HG03135 (cell line): ENCODE results near the gene DNAJC24.

ENCODE experiments used
- ATAC-seq: cut with Tn5 transposase; IDR thresholded peaks from one replicate; pipeline ENCODE4 v1.9.1; 2021; ENCODE audit warnings: mild to moderate bottlenecking, moderate library complexity; ENCODE audit not compliant: unreplicated experiment

Gene DNAJC24

GRCh38 chr11:31414338-31414737 lies 44.7 kb downstream of the DNAJC24 start:
- ATAC-seq, result no peak

GRCh38 chr11:31415435-31415834 lies 45.8 kb downstream of the DNAJC24 start:
- ATAC-seq, result no peak

GRCh38 chr11:31417357-31417756 lies 47.7 kb downstream of the DNAJC24 start:
- ATAC-seq, result no peak

GRCh38 chr11:31417816-31418215 lies 48.2 kb downstream of the DNAJC24 start:
- ATAC-seq, result no peak

- ATAC-seq, result no peak
Observed at GRCh38 chr11:31419138-31419537, 49.5 kb downstream of the DNAJC24 start.

GRCh38 chr11:31419669-31420068 lies 50.0 kb downstream of the DNAJC24 start:
- ATAC-seq, result no peak

- no peak for ATAC-seq
Observed at GRCh38 chr11:31421820-31422219, 52.2 kb downstream of the DNAJC24 start.

GRCh38 chr11:31422703-31423102 lies 53.0 kb downstream of the DNAJC24 start:
- no peak for ATAC-seq

GRCh38 chr11:31424652-31425051 lies 55.0 kb downstream of the DNAJC24 start:
- ATAC-seq, result no peak

- no peak for ATAC-seq
Observed at GRCh38 chr11:31433851-31434250, 64.2 kb downstream of the DNAJC24 start.

GRCh38 chr11:31437742-31438435 lies 68.2 kb downstream of the DNAJC24 start:
- no peak for ATAC-seq

GRCh38 chr11:31441296-31441695 lies 71.6 kb downstream of the DNAJC24 start:
- ATAC-seq, result no peak

- ATAC-seq, result no peak
Observed at GRCh38 chr11:31442086-31442485, 72.4 kb downstream of the DNAJC24 start.

GRCh38 chr11:31443802-31444201 lies 74.1 kb downstream of the DNAJC24 start:
- no peak for ATAC-seq

GRCh38 chr11:31445621-31446020 lies 76.0 kb downstream of the DNAJC24 start:
- ATAC-seq, result no peak

GRCh38 chr11:31449040-31449439 lies 79.4 kb downstream of the DNAJC24 start:
- no peak for ATAC-seq

- no peak for ATAC-seq
Observed at GRCh38 chr11:31450841-31451240, 81.2 kb downstream of the DNAJC24 start.

GRCh38 chr11:31455177-31455576 lies 85.5 kb downstream of the DNAJC24 start:
- ATAC-seq, result no peak

- ATAC-seq, result no peak
Observed at GRCh38 chr11:31464436-31464835, 94.8 kb downstream of the DNAJC24 start.

GRCh38 chr11:31474083-31474482 lies 104.4 kb downstream of the DNAJC24 start:
- no peak for ATAC-seq

GRCh38 chr11:31477528-31478222 lies 108.0 kb downstream of the DNAJC24 start:
- ATAC-seq, result no peak

- no peak for ATAC-seq
Observed at GRCh38 chr11:31478223-31478590, 108.5 kb downstream of the DNAJC24 start.

GRCh38 chr11:31479066-31479465 lies 109.4 kb downstream of the DNAJC24 start:
- ATAC-seq, result no peak
